Activated CD4-positive, alpha-beta T cell treated with anti-CD3 and anti-CD28 coated beads, Interleukin-2, amount 50 U/mL, for 1 hour (primary cell): Measurements from ENCODE around the gene EPB41L1.

Source experiments
- DNase-seq: peaks from one replicate; pipeline ENCODE4 v3.0.0-alpha.2; 2020

Gene EPB41L1

GRCh38 chr20:36154700-36155628 is at the start of gene EPB41L1:
Gene EPB41L1, plus strand, starts transcription at chr20:36154740. Its CDS starts 19,038 bp downstream, at chr20:36173778.
- no peak for DNase-seq

GRCh38 chr20:36104856-36105255 is 49.7 kb upstream of the EPB41L1 start:
- DNase-seq = no peak

- no peak for DNase-seq
Measured at GRCh38 chr20:36105711-36106226, 48.8 kb upstream of the EPB41L1 start.

- no peak for DNase-seq
Measured at GRCh38 chr20:36106606-36107005, 47.9 kb upstream of the EPB41L1 start.

GRCh38 chr20:36107881-36108280 is 46.7 kb upstream of the EPB41L1 start:
- DNase-seq = no peak

GRCh38 chr20:36109251-36109947 is 45.1 kb upstream of the EPB41L1 start:
- DNase-seq = no peak

GRCh38 chr20:36110994-36111393 is 43.5 kb upstream of the EPB41L1 start:
- DNase-seq = no peak

- no peak for DNase-seq
Measured at GRCh38 chr20:36112112-36112511, 42.4 kb upstream of the EPB41L1 start.

GRCh38 chr20:36113036-36113435 is 41.5 kb upstream of the EPB41L1 start:
- no peak for DNase-seq

- DNase-seq = no peak
Measured at GRCh38 chr20:36113566-36114250, 40.8 kb upstream of the EPB41L1 start.

- DNase-seq = no peak
Measured at GRCh38 chr20:36114707-36115106, 39.8 kb upstream of the EPB41L1 start.

- no peak for DNase-seq
Measured at GRCh38 chr20:36115925-36116324, 38.6 kb upstream of the EPB41L1 start.

GRCh38 chr20:36116807-36117441 is 37.6 kb upstream of the EPB41L1 start:
- DNase-seq = no peak

GRCh38 chr20:36117638-36118037 is 36.9 kb upstream of the EPB41L1 start:
- DNase-seq = no peak

- DNase-seq = no peak
Measured at GRCh38 chr20:36118371-36118770, 36.2 kb upstream of the EPB41L1 start.

- no peak for DNase-seq
Measured at GRCh38 chr20:36119537-36119936, 35.0 kb upstream of the EPB41L1 start.

GRCh38 chr20:36120241-36120640 is 34.3 kb upstream of the EPB41L1 start:
- no peak for DNase-seq

- DNase-seq = no peak
Measured at GRCh38 chr20:36120991-36121390, 33.5 kb upstream of the EPB41L1 start.

GRCh38 chr20:36121981-36122930 is 32.3 kb upstream of the EPB41L1 start:
- no peak for DNase-seq

- DNase-seq = no peak
Measured at GRCh38 chr20:36122931-36123288, 31.6 kb upstream of the EPB41L1 start.

GRCh38 chr20:36125097-36125496 is 29.4 kb upstream of the EPB41L1 start:
- DNase-seq = no peak
